GM04504 (cell line): ENCODE data around the gene DLAT.
"Not testable (repeated sequence)": the region's sequence is repeated elsewhere in the genome, so short reads cannot be mapped to it uniquely, and the experiment has no call there.

ENCODE experiments used
- DNase-seq: peaks from one replicate; pipeline ENCODE4 v3.0.0-alpha.2; 2012; ENCODE audit warnings: low read depth

Gene DLAT

DNA sequence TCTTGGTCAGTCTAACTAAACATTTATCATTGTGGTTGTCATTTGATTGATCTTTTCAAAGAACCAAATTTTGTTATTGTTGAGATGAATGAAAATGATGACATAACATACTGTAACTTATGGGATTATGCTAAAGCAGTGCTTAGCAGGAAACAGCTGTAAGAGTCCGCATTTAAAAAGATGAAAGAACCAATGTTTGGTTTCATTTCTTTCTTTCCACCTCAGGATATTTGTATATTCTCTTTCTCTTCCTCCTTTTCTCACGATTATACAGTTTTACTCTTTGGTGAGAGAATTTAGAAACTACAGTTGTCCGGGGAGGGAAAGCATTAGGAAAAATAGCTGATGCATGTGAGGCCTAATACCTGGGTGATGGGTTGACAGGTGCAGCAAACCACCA lies 25.5 kb downstream of the DLAT start:
- no peak for DNase-seq

DNA sequence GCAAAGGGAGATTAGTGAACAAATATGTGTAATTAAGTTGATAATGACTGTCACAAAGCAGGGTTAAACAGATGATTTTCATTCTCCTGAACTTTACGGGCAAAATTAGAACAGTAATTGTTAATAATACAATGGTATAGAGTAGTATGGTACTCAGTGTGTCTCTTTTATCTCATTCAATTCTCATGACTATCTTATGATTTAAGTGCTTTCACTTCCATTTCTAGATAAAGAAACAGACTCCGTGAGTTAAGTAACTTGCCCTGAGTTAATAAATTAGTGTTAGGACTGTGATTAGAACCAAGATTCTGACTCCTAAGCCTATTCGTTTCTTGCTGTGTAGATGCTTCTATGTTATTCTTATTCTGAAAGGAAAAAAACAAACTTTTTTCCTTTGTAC lies 26.6 kb downstream of the DLAT start:
- DNase-seq = no peak

DNA sequence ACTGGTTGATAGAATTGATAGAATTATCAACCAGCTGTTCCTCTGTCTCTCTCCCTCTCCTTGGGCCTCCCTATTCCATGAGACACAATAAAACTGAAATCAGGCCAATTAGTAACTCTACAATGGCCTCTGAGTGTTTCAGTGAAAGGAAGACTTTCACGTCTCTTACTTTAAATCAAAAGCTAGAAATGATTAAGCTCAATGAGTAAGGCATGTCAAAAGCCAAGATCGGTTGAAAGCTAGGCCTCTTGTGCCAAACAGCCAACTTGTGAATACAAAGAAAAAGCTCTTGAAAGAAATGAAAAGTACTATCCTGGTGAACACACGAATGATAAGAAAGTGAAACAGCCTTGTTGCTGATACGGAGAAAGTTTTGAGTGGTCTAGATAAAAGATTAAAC lies 32.0 kb downstream of the DLAT start:
- DNase-seq = no peak

DNA sequence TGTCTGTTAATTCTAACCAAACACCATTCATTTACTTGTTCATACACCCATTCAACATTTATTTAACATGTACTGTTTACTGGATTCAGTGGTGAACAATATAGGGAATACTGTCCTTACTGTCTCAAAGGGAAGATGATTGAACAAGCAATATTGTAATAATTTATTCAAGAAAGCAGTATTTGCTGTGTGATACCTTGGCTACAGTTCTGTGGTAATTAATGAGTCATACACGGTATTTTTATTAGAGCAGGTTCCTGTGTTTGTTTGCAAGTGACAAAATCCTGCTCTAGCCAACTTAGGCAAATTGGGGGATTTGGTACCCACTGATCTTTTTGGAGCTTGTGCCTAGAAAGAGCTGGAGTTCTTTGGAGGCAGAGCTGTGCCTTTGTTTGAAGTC lies 32.9 kb downstream of the DLAT start:
- DNase-seq = no peak

- no peak for DNase-seq
Measured at GRCh38 chr11:112062923-112063322, 37.7 kb downstream of the DLAT start.

- peak; percentile 75 for DNase-seq
Measured at GRCh38 chr11:112073941-112074811, 49.0 kb downstream of the DLAT start, which contains the start of the genes NKAPD1 and PIH1D2. Gene NKAPD1 (plus strand): TSS chr11:112074299. CDS start chr11:112075575, 1,276 bp downstream. Gene PIH1D2 (minus strand): TSS chr11:112074017. CDS start chr11:112073174, 843 bp downstream.

- DNase-seq = peak; percentile 70
Measured at GRCh38 chr11:112082729-112083128, 57.5 kb downstream of the DLAT start.

DNA sequence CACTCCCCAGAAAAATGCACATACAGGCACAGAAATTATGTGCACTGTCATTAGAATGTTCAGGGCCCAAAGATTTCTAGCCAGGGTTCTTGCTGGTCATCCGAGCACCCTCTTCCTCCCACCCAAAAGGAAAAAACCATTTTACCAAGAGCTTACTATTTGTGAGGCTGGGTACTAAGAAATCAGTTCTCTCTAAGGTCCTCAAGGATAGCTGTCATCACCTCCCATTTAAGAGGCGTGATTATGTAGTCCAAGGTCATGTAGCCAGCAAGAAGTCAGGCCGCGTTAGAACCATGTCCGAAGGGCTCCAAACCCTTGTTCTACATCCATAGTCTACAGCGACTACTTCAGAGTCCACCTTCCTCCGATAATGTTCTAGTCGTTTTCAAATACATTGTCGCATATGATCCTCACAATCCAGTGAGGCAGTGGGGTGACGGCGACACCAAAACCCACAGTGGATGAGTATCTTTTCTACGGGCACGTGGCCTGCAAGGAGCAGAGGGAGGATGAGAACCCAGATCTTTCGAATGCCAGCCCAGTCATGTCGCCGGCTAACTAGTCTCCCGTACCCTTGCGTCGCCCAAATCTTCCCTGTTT lies 60.7 kb downstream of the DLAT start:
- DNase-seq = peak; percentile 7

- DNase-seq = peak; percentile 96
Measured at GRCh38 chr11:112086422-112087191, 61.4 kb downstream of the DLAT start, which contains the start of the genes SDHD and TIMM8B. Gene SDHD (plus strand): TSS chr11:112086873. CDS start chr11:112086908, 35 bp downstream. Gene TIMM8B (minus strand): TSS chr11:112086756. CDS start chr11:112086723, 33 bp downstream.

GRCh38 chr11:112087212-112087611 lies 62.0 kb downstream of the DLAT start:
- DNase-seq = no peak

- DNase-seq = not testable (repeated sequence)
Measured at GRCh38 chr11:112095302-112095701, 70.1 kb downstream of the DLAT start.

DNA sequence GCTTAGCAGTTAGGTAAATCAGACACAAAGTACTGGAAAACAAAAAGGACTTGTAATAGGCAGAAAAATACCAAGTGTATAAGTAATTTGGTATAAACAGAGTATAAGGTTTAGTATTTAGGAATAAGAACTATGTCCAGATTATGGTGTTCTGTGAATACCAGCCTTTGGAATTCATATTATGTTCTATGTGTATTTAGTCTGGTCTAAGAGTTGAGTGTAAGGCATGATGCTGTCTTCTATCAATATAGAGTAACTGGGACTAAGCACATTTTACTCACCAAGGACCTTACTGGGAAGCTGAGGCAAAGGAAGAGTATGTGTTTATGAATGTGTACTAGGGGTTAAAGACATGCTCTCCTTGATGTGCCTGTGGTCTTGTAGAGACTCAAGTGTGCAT lies 71.0 kb downstream of the DLAT start:
- DNase-seq = no peak

DNA sequence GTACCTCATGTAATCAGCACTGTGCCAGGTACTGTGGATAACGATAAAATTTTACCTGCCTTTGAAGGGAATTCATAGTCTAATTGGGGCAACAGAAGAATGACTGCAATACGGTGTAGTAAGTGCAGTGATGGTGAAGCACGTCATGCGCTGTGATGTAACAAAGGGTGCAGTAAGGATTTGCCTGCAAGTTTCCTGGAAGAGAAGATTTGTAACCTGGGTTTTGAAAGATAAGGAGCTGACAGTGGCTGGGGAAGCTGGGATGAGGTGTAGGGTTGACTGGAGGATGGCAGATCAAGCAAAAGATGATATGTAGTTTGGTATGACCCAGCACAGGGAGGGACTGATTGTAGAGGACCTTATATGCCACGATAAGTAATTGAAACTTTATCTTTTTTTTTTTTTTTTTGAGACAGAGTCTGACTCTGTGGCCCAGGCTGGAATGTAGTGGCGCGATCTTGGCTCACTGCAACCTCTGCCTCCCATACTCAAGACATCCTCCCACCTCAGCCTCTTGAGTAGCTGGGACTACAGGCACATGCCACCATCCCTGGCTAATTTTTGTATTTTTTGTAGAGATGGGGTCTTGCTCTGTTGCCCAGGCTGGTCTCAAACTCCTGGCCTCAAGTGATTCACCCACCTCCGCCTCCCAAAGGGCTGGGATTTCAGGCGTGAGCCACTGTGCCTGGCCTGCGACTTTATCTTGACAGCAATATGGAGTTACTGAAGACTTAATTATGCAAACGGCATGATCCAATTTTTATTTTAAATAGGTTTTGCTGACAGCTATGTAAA lies 72.7 kb downstream of the DLAT start:
- no peak for DNase-seq

- no peak for DNase-seq
Measured at GRCh38 chr11:112100462-112100861, 75.3 kb downstream of the DLAT start.

DNA sequence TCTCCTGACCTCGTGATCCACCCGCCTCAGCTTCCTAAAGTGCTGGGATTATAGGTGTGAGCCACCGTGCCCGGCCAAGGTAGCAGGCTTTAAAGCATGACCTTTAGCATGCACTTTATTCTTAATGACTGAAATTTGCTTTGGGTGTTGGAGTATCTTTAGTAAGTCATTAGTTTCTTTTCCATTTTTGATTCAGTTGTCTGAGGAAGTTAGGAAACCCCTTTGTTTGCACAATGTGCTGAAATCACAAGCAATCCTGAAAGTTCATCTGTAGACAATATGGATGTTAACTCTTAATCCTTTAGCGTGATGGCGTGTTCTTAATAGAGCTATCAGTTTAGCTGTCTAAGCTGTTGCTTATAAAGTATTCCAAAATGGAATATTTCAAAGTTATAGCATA lies 78.2 kb downstream of the DLAT start:
- DNase-seq = no peak

GRCh38 chr11:112106070-112106469 lies 80.9 kb downstream of the DLAT start:
- no peak for DNase-seq
